Thyroid gland (tissue), 4 donors: ENCODE results near the gene MSH6. TPM values are rescaled to one million over a fixed set of nuclear protein-coding genes. Genes with fewer than 3 reads are reported as not detected.

Experiments used
- DNase-seq, 2 donors: peaks; one replicate each; pipeline ENCODE4 v3.0.0-alpha.2; 2019
- H3K27ac ChIP-seq, 3 donors: fragments of 200-600 bp; sonication (generic); 1 replicate in 2 of 3; 2 replicates in 1 of 3; pipeline ENCODE4 v1.5.1; 2016 to 2019; ENCODE audit warnings: mild to moderate bottlenecking in 1 of 3, moderate library complexity in 1 of 3
- H3K27me3 ChIP-seq: fragments of 200-600 bp; sonication (generic); one replicate; pipeline ENCODE4 v1.5.1; 2019
- H3K36me3 ChIP-seq, 2 donors: fragments of 200-600 bp; sonication (generic); one replicate each; pipeline ENCODE4 v1.5.1; 2016 to 2019
- H3K4me1 ChIP-seq, 2 donors: fragments of 200-600 bp; sonication (generic); one replicate each; pipeline ENCODE4 v1.5.1; 2017 to 2019
- H3K4me3 ChIP-seq, 3 donors: fragments of 200-600 bp; sonication (generic); replicated peaks in 1 of 3; 1 replicate in 2 of 3; 2 replicates in 1 of 3; pipeline ENCODE4 v1.5.1; 2016; ENCODE audit warnings: mild to moderate bottlenecking in 1 of 3
- H3K9me3 ChIP-seq: fragments of 200-600 bp; sonication (generic); one replicate; pipeline ENCODE4 v1.5.1; 2017
- CTCF ChIP-seq, 6 experiments: fragments of 200-600 bp in 3 of 6; fragments of 450-650 bp in 3 of 6; sonication (generic) in 3 of 6; IDR thresholded peaks; one replicate each; pipeline ENCODE4 v1.5.1; 2016 to 2019; ENCODE audit warnings: antibody characterized with exemption in 6 of 6, mild to moderate bottlenecking in 2 of 6, inconsistent platforms in 1 of 6, moderate library complexity in 1 of 6
- POLR2A ChIP-seq, 2 donors: fragments of 450-650 bp; IDR thresholded peaks; one replicate each; pipeline ENCODE4 v1.6.1; 2017; ENCODE audit warnings: antibody characterized with exemption in 2 of 2, mild to moderate bottlenecking in 2 of 2, moderate library complexity in 1 of 2
- WGBS, 2 donors: methylation state at CpG; one replicate each; pipeline ENCODE4 v1.1.5; 2017; 5-methylcytosine and 5-hydroxymethylcytosine counted together
- intact Hi-C: fragments of 100-400 bp; cut with DNase I; formaldehyde crosslinking; loops from one replicate; pipeline ENCODE4 v1.15.1; 2023
- total RNA-seq, 4 donors: library from RNA; depleted of rRNA; stranded (reverse); fragments of >200 nt; gene quantifications; one replicate each; pipeline ENCODE4 v1.2.3, GENCODE V29; 2016

The MSH6 gene
- total RNA-seq, 4 donors from 2014 or later: 37.4 to 75.0 (median 52.0) TPM

- peaks cover 32 to 38% of the 10 kb centered on the region in 2 donors for H3K36me3 ChIP-seq
- no peak overlapping the region for H3K27ac ChIP-seq
- H3K4me1 ChIP-seq: no peaks in the 10 kb centered on the region
- H3K9me3 ChIP-seq: no peaks in the 10 kb centered on the region
- TF ChIP-seq CTCF (IDR thresholded peaks at IDR 0.05) (no peak), POLR2A (IDR thresholded peaks at IDR 0.05) (no peak)
- 89 to 96% methylated on average over 2 of the region's 2 CpGs for WGBS, 2 donors
- no peak for DNase-seq
- intact Hi-C loops: no loop called here
- no peak overlapping the region for H3K4me3 ChIP-seq
- H3K27me3 ChIP-seq: no peaks in the 10 kb centered on the region
These were observed 13.2 kb downstream of the MSH6 start for GRCh38 chr2:47796090-47796697.

- H3K9me3 ChIP-seq: no peaks in the 10 kb centered on the region
- TF ChIP-seq CTCF (IDR thresholded peaks at IDR 0.05): no peak
- no peak for TF ChIP-seq POLR2A (IDR thresholded peaks at IDR 0.05)
- no peak overlapping the region for H3K27ac ChIP-seq
- H3K4me3 ChIP-seq: no peak overlapping the region
- H3K4me1 ChIP-seq: no peaks in the 10 kb centered on the region
- WGBS, 2 donors: 93 to 94% methylated on average over 6 of the region's 6 CpGs
- peaks cover 44 to 53% of the 10 kb centered on the region in 2 donors for H3K36me3 ChIP-seq
- no peaks in the 10 kb centered on the region for H3K27me3 ChIP-seq
- no peak for DNase-seq
- intact Hi-C loops: no loop called here
These were observed 15.7 kb downstream of the MSH6 start for GRCh38 chr2:47798631-47799030.

- WGBS, 2 donors: 96% methylated on average over 6 of the region's 6 CpGs
- H3K4me1 ChIP-seq: no peaks in the 10 kb centered on the region
- peaks cover 49 to 58% of the 10 kb centered on the region in 2 donors for H3K36me3 ChIP-seq
- H3K4me3 ChIP-seq: no peak overlapping the region
- H3K9me3 ChIP-seq: no peaks in the 10 kb centered on the region
- TF ChIP-seq POLR2A (IDR thresholded peaks at IDR 0.05) (no peak), CTCF (IDR thresholded peaks at IDR 0.05) (no peak)
- intact Hi-C loops: no loop called here
- DNase-seq: no peak
- no peak overlapping the region for H3K27ac ChIP-seq
- no peaks in the 10 kb centered on the region for H3K27me3 ChIP-seq
These were observed 16.2 kb downstream of the MSH6 start for GRCh38 chr2:47799031-47799609.

GRCh38 chr2:47801118-47801517 lies 18.2 kb downstream of the MSH6 start:
- intact Hi-C loops: no loop called here
- TF ChIP-seq POLR2A (IDR thresholded peaks at IDR 0.05): no peak
- TF ChIP-seq CTCF (IDR thresholded peaks at IDR 0.05): no peak
- no peak for DNase-seq
- Histone ChIP-seq H3K27ac (no peak overlapping the region), H3K4me1 (no peaks in the 10 kb centered on the region), H3K27me3 (no peaks in the 10 kb centered on the region), H3K36me3 (peaks cover 60 to 74% of the 10 kb centered on the region in 2 donors), H3K4me3 (no peak overlapping the region), H3K9me3 (no peaks in the 10 kb centered on the region)
- WGBS, 2 donors: 92 to 96% methylated on average over 3 of the region's 3 CpGs

- no peaks in the 10 kb centered on the region for H3K27me3 ChIP-seq
- H3K4me1 ChIP-seq: no peaks in the 10 kb centered on the region
- 97 to 99% methylated on average over 7 of the region's 7 CpGs for WGBS, 2 donors
- H3K36me3 ChIP-seq: peaks cover 59 to 76% of the 10 kb centered on the region in 2 donors
- no peak overlapping the region for H3K27ac ChIP-seq
- no peaks in the 10 kb centered on the region for H3K9me3 ChIP-seq
- intact Hi-C loops: no loop called here
- DNase-seq: no peak
- no peak for TF ChIP-seq CTCF (IDR thresholded peaks at IDR 0.05)
- no peak for TF ChIP-seq POLR2A (IDR thresholded peaks at IDR 0.05)
- H3K4me3 ChIP-seq: no peak overlapping the region
These were observed 20.4 kb downstream of the MSH6 start for GRCh38 chr2:47803363-47803762.
